PC-3 (cell line): ENCODE data around the gene CNTNAP5. TPM values are rescaled to one million over a fixed set of nuclear protein-coding genes. Genes with fewer than 3 reads are reported as not detected.

Experiments used
- ATAC-seq: fragments of 200-7000 bp; cut with Tn5 transposase; 2 replicates; pipeline ENCODE4 v1.9.1; 2020; ENCODE audit warnings: mild to moderate bottlenecking, moderate library complexity
- BruUV-seq: library from RNA; stranded (reverse); fragments of 400-500 nt; replicated peaks from 2 replicates; lab custom pipeline; 2021; lab: Mats Ljungman, UMichigan
- CTCF ChIA-PET: fragments of 300-600 bp; sonication (Branson Sonifier 250); formaldehyde crosslinking; loops from one replicate; lab custom pipeline; 2022; ENCODE audit warnings: antibody characterized with exemption; lab: Charles Lee
- POLR2A ChIA-PET: fragments of 300-600 bp; sonication (Branson Sonifier 250); formaldehyde crosslinking; loops from one replicate; lab custom pipeline; 2022; ENCODE audit warnings: antibody characterized with exemption; ENCODE audit not compliant: unreplicated experiment; lab: Charles Lee
- DNase-seq: peaks from one replicate; pipeline ENCODE4 v3.0.0-alpha.2; 2015
- H2AFZ ChIP-seq: fragments of 300-600 bp; sonication (generic); 2 replicates; pipeline ENCODE4 v1.6.0; 2016; ENCODE audit warnings: antibody characterized with exemption, low read length
- H3F3A ChIP-seq: fragments of 300-600 bp; sonication (generic); one replicate; pipeline ENCODE4 v1.6.0; 2017; ENCODE audit warnings: antibody characterized with exemption, low read length, control low read depth, mild to moderate bottlenecking; ENCODE audit not compliant: unreplicated experiment
- H3K27ac ChIP-seq: fragments of 300-600 bp; sonication (generic); 2 replicates; pipeline ENCODE4 v1.5.1; 2016; ENCODE audit warnings: mild to moderate bottlenecking, low read length
- H3K27me3 ChIP-seq: fragments of 300-600 bp; sonication (generic); 2 replicates; pipeline ENCODE4 v1.6.1; 2016; ENCODE audit warnings: low read length, mixed read lengths
- H3K36me3 ChIP-seq: fragments of 300-600 bp; sonication (generic); 2 replicates; pipeline ENCODE4 v1.6.1; 2016; ENCODE audit warnings: low read depth, mixed run types, low read length, mixed read lengths
- H3K4me1 ChIP-seq: fragments of 300-600 bp; sonication (generic); 2 replicates; pipeline ENCODE4 v1.5.1; 2016; ENCODE audit warnings: low read length; ENCODE audit not compliant: insufficient read depth
- H3K4me2 ChIP-seq: fragments of 300-600 bp; sonication (generic); 2 replicates; pipeline ENCODE4 v1.6.0; 2016; ENCODE audit warnings: low read length
- H3K4me3 ChIP-seq: fragments of 300-600 bp; sonication (generic); 2 replicates; pipeline ENCODE4 v1.5.1; 2016; ENCODE audit warnings: mild to moderate bottlenecking, low read length, mixed read lengths
- H3K79me2 ChIP-seq: fragments of 300-600 bp; sonication (generic); 2 replicates; pipeline ENCODE4 v1.6.1; 2017; ENCODE audit warnings: low read length, mixed read lengths
- H3K9ac ChIP-seq: fragments of 300-600 bp; sonication (generic); 2 replicates; pipeline ENCODE4 v1.6.0; 2016; ENCODE audit warnings: mild to moderate bottlenecking, low read length
- H3K9me2 ChIP-seq: fragments of 300-600 bp; sonication (generic); replicated peaks from 2 replicates; pipeline ENCODE4 v1.6.1; 2016; ENCODE audit warnings: mixed run types, low read length, mixed read lengths
- H3K9me3 ChIP-seq: fragments of 300-600 bp; sonication (generic); 2 replicates; pipeline ENCODE4 v1.6.1; 2016; ENCODE audit warnings: low read length, mixed read lengths
- H4K20me1 ChIP-seq: fragments of 300-600 bp; sonication (generic); 2 replicates; pipeline ENCODE4 v1.6.1; 2016; ENCODE audit warnings: low read length, mixed read lengths
- CTCF ChIP-seq: fragments of 300-600 bp; sonication (generic); conservative IDR thresholded peaks from 2 replicates; pipeline ENCODE4 v1.5.1; 2017; ENCODE audit warnings: antibody characterized with exemption, low read depth, mild to moderate bottlenecking, low read length
- EZH2 ChIP-seq: fragments of 300-600 bp; sonication (generic); IDR thresholded peaks from one replicate; pipeline ENCODE4 v1.6.1; 2017; ENCODE audit warnings: antibody characterized with exemption, mild to moderate bottlenecking, low read length; ENCODE audit not compliant: unreplicated experiment
- EZH2phosphoT487 ChIP-seq: fragments of 300-600 bp; sonication (generic); IDR thresholded peaks from 2 replicates; pipeline ENCODE4 v1.6.1; 2018; ENCODE audit warnings: mild to moderate bottlenecking, antibody characterized with exemption, low read length, borderline replicate concordance
- intact Hi-C: fragments of 100-400 bp; cut with micrococcal nuclease; formaldehyde crosslinking; loops from 2 replicates; pipeline ENCODE4 v1.9.0; 2023
- total RNA-seq: library from RNA; depleted of rRNA; stranded (reverse); fragments of >200 nt; gene quantifications from 2 replicates; pipeline ENCODE4 v1.2.3, GENCODE V29; 2014

CNTNAP5 gene
- total RNA-seq, 1 experiment from 2014 or later = not detected

DNA sequence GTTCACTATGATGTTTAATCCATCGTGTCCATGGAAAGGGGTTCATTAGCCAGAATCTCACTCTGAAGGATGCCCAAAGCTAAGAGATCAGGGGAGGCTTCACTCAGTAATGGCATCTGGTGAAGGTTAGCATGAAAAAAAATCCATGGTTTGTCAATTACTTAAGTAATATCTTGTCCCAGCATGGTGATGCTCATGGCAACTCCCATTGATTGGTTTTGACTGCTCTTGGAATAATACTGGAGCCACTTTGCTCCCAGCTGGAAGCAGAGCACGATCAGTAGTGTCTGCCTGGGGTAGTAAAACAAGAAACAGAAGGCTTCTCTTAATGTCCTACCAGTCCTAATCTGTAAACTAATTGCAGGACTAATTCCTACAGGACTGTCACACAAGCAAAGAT is 799.4 kb downstream of the CNTNAP5 start:
- ChIA-PET CTCF (no interaction called here), POLR2A (no interaction called here)
- no peak overlapping the region for H3K9ac ChIP-seq
- no peak overlapping the region for H2AFZ ChIP-seq
- no peak overlapping the region for H3K4me3 ChIP-seq
- no peaks in the 10 kb centered on the region for H3K27me3 ChIP-seq
- no peaks in the 10 kb centered on the region for H3K9me2 ChIP-seq
- TF ChIP-seq CTCF = no peak
- TF ChIP-seq EZH2 = no peak
- no peak for TF ChIP-seq EZH2phosphoT487
- H3F3A ChIP-seq = no peaks in the 10 kb centered on the region
- H3K27ac ChIP-seq = no peak overlapping the region
- DNase-seq = no peak
- H3K36me3 ChIP-seq = no peaks in the 10 kb centered on the region
- ATAC-seq = no peak
- no peaks in the 10 kb centered on the region for H3K4me1 ChIP-seq
- H4K20me1 ChIP-seq = no peaks in the 10 kb centered on the region
- peaks cover 4% of the 10 kb centered on the region; the same call in 1 of the 2 replicates for H3K9me3 ChIP-seq
- H3K4me2 ChIP-seq = no peak overlapping the region
- BruUV-seq = no TSS peak
- intact Hi-C loops = no loop called here
- H3K79me2 ChIP-seq = no peaks in the 10 kb centered on the region

GRCh38 chr2:124832521-124832920 is 807.4 kb downstream of the CNTNAP5 start:
- ChIA-PET POLR2A (no interaction called here), CTCF (no interaction called here)
- no peaks in the 10 kb centered on the region for H3K36me3 ChIP-seq
- H3K4me1 ChIP-seq = no peaks in the 10 kb centered on the region
- intact Hi-C loops = no loop called here
- TF ChIP-seq EZH2phosphoT487 = no peak
- DNase-seq = no peak
- no peaks in the 10 kb centered on the region for H3K79me2 ChIP-seq
- H3K4me2 ChIP-seq = no peak overlapping the region
- H3K9me2 ChIP-seq = no peaks in the 10 kb centered on the region
- no peaks in the 10 kb centered on the region for H3F3A ChIP-seq
- no peak overlapping the region for H3K9ac ChIP-seq
- no peak overlapping the region for H3K27ac ChIP-seq
- peaks cover 6% of the 10 kb centered on the region for H3K9me3 ChIP-seq
- no peak overlapping the region for H3K4me3 ChIP-seq
- ATAC-seq = no peak
- H3K27me3 ChIP-seq = no peaks in the 10 kb centered on the region
- no TSS peak for BruUV-seq
- H2AFZ ChIP-seq = no peak overlapping the region
- no peaks in the 10 kb centered on the region for H4K20me1 ChIP-seq

DNA sequence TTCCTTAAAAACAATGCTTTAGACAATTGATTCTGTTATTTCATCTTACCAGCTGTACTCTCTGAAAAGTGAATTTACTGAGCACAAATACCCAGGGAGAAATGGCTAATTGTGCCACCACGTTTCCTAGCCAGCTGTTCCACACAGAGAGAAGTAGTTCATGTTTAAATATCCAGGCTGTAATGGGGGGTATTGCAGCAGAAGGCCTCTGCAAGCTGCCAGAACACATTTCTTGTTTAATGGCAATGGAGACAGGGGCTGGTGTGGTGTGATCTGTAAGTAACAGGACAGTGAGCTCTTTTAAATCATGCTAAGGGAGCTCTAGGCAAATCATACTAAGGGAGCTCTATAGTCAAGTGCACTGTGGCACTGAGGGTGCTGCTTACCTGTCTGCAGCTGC is 809.2 kb downstream of the CNTNAP5 start:
- H3K79me2 ChIP-seq = no peaks in the 10 kb centered on the region
- H3F3A ChIP-seq = no peaks in the 10 kb centered on the region
- no peaks in the 10 kb centered on the region for H4K20me1 ChIP-seq
- ATAC-seq (no peak), DNase-seq (no peak)
- TF ChIP-seq CTCF = no peak
- TF ChIP-seq EZH2 = no peak
- H3K9me3 ChIP-seq = peaks cover 6% of the 10 kb centered on the region
- H3K4me3 ChIP-seq = no peak overlapping the region
- H3K27me3 ChIP-seq = no peaks in the 10 kb centered on the region
- no peak overlapping the region for H3K4me2 ChIP-seq
- H3K36me3 ChIP-seq = no peaks in the 10 kb centered on the region
- H3K27ac ChIP-seq = no peak overlapping the region
- CTCF ChIA-PET = no interaction called here
- H2AFZ ChIP-seq = no peak overlapping the region
- no peaks in the 10 kb centered on the region for H3K4me1 ChIP-seq
- intact Hi-C loops = no loop called here
- no TSS peak for BruUV-seq
- POLR2A ChIA-PET = no interaction called here
- no peaks in the 10 kb centered on the region for H3K9me2 ChIP-seq
- no peak overlapping the region for H3K9ac ChIP-seq
